ENCODE data around the gene COX17. TPM values are rescaled to one million over a fixed set of nuclear protein-coding genes. Genes with fewer than 3 reads are reported as not detected.

COX17 gene
- total and polyA plus RNA-seq, 9 of the 15 experiments (the other 6 are each of a cell fraction or from before 2014, with no cell fraction given): 29.1 to 167 (median 60.6) TPM

- TF ChIP-seq, protein P1, sequence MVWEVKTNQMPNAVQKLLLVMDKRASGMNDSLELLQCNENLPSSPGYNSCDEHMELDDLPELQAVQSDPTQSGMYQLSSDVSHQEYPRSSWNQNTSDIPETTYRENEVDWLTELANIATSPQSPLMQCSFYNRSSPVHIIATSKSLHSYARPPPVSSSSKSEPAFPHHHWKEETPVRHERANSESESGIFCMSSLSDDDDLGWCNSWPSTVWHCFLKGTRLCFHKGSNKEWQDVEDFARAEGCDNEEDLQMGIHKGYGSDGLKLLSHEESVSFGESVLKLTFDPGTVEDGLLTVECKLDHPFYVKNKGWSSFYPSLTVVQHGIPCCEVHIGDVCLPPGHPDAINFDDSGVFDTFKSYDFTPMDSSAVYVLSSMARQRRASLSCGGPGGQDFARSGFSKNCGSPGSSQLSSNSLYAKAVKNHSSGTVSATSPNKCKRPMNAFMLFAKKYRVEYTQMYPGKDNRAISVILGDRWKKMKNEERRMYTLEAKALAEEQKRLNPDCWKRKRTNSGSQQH (CRISPR knock-in tag; IDR thresholded peaks at IDR 0.05): no peak
- TF ChIP-seq RAD21 (CRISPR knock-in tag; conservative IDR thresholded peaks at IDR 0.05 in 1 of 2, IDR thresholded peaks at IDR 0.05 in 1 of 2) (no peak), ZNF589 (CRISPR knock-in tag; IDR thresholded peaks at IDR 0.05; ENCODE audit: low read depth) (peak; percentile 53; the same call in 1 of the 2 replicates), IRF9 (tag; IDR thresholded peaks at IDR 0.05) (no peak), HDAC1 (IDR thresholded peaks at IDR 0.05) (no peak), DACH1 (IDR thresholded peaks at IDR 0.05; ENCODE audit: partially characterized antibody) (no peak), ZNF644 (tag; IDR thresholded peaks at IDR 0.05; ENCODE audit: low read depth) (no peak), ZNF780A (CRISPR knock-in tag; IDR thresholded peaks at IDR 0.05) (no peak), STAG1 (CRISPR knock-in tag; IDR thresholded peaks at IDR 0.05; ENCODE audit: borderline replicate concordance) (no peak), MAFK (IDR thresholded peaks at IDR 0.05; ENCODE audit: low read length) (no peak), ZNF717 (CRISPR knock-in tag; IDR thresholded peaks at IDR 0.05) (no peak), NFE2L1 (tag; IDR thresholded peaks at IDR 0.05; ENCODE audit: borderline replicate concordance, low read depth) (0 out of 2 replicates have a peak, but pooled peaks have one; percentile 7), ZNF436 (CRISPR knock-in tag; IDR thresholded peaks at IDR 0.05) (no peak), ZNF384 (IDR thresholded peaks at IDR 0.05; ENCODE audit: low read depth, low read length) (peak; percentile 6; the same call in 1 of the 2 replicates), ZNF668 (CRISPR knock-in tag; IDR thresholded peaks at IDR 0.05) (no peak), ADNP (tag; IDR thresholded peaks at IDR 0.05) (0 out of 2 replicates have a peak, but pooled peaks have one; percentile 54), ZNF165 (CRISPR knock-in tag; IDR thresholded peaks at IDR 0.05; ENCODE audit: borderline replicate concordance) (no peak)
- TF ChIP-seq, protein P2, sequence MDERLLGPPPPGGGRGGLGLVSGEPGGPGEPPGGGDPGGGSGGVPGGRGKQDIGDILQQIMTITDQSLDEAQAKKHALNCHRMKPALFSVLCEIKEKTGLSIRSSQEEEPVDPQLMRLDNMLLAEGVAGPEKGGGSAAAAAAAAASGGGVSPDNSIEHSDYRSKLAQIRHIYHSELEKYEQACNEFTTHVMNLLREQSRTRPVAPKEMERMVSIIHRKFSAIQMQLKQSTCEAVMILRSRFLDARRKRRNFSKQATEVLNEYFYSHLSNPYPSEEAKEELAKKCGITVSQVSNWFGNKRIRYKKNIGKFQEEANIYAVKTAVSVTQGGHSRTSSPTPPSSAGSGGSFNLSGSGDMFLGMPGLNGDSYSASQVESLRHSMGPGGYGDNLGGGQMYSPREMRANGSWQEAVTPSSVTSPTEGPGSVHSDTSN (CRISPR knock-in tag; IDR thresholded peaks at IDR 0.05; ENCODE audit: low read depth): no peak
- TF ChIP-seq, protein P2 (tag; conservative IDR thresholded peaks at IDR 0.05; ENCODE audit: low read depth): no peak
- TF ChIP-seq, protein P3, sequence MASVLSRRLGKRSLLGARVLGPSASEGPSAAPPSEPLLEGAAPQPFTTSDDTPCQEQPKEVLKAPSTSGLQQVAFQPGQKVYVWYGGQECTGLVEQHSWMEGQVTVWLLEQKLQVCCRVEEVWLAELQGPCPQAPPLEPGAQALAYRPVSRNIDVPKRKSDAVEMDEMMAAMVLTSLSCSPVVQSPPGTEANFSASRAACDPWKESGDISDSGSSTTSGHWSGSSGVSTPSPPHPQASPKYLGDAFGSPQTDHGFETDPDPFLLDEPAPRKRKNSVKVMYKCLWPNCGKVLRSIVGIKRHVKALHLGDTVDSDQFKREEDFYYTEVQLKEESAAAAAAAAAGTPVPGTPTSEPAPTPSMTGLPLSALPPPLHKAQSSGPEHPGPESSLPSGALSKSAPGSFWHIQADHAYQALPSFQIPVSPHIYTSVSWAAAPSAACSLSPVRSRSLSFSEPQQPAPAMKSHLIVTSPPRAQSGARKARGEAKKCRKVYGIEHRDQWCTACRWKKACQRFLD (CRISPR knock-in tag; IDR thresholded peaks at IDR 0.05): peak; percentile 50
Observed at GRCh38 chr3:119639494-119640350, 37.5 kb downstream of the COX17 start (continued).
